Neutrophil (primary cell): ENCODE data around the gene DESI1.
"Not testable (repeated sequence)": the region's sequence is repeated elsewhere in the genome, so short reads cannot be mapped to it uniquely, and the experiment has no call there.

Experiments used
- H3K27ac ChIP-seq: fragments of 200-600 bp; sonication (generic); 2 replicates; pipeline ENCODE4 v1.5.1; 2016; ENCODE audit warnings: mild to moderate bottlenecking, moderate library complexity
- H3K27me3 ChIP-seq: fragments of 200-600 bp; sonication (generic); 2 replicates; pipeline ENCODE4 v1.6.0; 2016; ENCODE audit warnings: mild to moderate bottlenecking
- H3K36me3 ChIP-seq: fragments of 200-600 bp; sonication (generic); 2 replicates; pipeline ENCODE4 v1.5.1; 2017
- H3K4me1 ChIP-seq, 2 experiments: fragments of 200-600 bp in 1 of 2; sonication (generic) in 1 of 2; 1 replicate in 1 of 2; 2 replicates in 1 of 2; pipeline versions ENCODE4 v1.5.1 to v1.6.1; 2013 to 2016; ENCODE audit warnings: low read depth in 1 of 2, low read length in 1 of 2, mild to moderate bottlenecking in 1 of 2, moderate library complexity in 1 of 2; ENCODE audit not compliant: control insufficient read depth in 1 of 2, insufficient read depth in 1 of 2
- H3K4me3 ChIP-seq, 2 experiments: fragments of 200-600 bp in 1 of 2; sonication (generic) in 1 of 2; 1 replicate in 1 of 2; 2 replicates in 1 of 2; pipeline ENCODE4 v1.5.1; 2013 to 2016; ENCODE audit warnings: low read depth in 1 of 2, low read length in 1 of 2, mild to moderate bottlenecking in 1 of 2, moderate library complexity in 1 of 2
- H3K9me3 ChIP-seq: fragments of 200-600 bp; sonication (generic); 2 replicates; pipeline ENCODE4 v1.5.1; 2016
- TF ChIP-seq, protein P1 (sequence below): fragments of 200-600 bp; sonication (generic); IDR thresholded peaks from 2 replicates; pipeline ENCODE4 v1.5.1; 2016; ENCODE audit warnings: antibody characterized with exemption

Gene DESI1

DNA sequence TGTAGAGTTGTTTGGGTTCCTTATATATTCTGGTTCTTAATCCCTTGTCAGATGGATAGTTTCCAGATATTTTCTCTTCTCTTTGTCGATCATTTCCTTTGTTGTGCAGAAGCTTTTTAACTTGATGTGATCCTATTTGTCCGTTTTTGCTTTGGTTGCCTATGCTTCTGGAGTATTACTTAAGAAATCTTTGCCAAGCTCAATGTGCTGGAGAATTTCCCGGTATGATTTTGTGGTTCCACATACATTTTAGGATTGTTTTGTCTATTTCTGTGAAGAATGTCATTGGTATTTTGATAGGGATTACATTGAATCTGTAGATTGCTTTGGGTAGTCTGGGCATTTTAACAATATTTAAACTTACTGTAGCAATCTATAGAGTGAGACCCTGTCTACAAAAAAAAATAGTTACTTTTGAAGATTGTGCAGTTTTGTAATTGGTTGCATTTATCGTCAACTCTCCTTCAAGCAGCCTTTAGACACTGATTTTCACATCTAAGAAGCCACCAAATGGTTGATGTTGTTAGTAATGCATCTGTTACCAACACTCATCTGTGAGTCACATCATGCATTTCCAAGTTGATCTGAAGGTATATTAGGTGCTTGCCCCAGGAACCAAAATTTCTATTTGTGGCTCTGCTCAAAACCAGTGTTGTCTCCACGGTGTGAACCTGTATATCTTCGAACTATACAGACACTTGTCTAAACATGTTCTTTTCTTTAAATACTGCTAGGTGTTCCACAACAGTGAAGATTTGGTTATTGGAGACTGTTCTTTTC is 21.7 kb upstream of the DESI1 start:
- Histone ChIP-seq H3K9me3 (no peaks in the 10 kb centered on the region), H3K36me3 (peaks cover 79% of the 10 kb centered on the region), H3K27ac (no peak overlapping the region), H3K4me1 (no peaks in the 10 kb centered on the region), H3K27me3 (no peaks in the 10 kb centered on the region), H3K4me3 (no peak overlapping the region)
- TF ChIP-seq, protein P1, sequence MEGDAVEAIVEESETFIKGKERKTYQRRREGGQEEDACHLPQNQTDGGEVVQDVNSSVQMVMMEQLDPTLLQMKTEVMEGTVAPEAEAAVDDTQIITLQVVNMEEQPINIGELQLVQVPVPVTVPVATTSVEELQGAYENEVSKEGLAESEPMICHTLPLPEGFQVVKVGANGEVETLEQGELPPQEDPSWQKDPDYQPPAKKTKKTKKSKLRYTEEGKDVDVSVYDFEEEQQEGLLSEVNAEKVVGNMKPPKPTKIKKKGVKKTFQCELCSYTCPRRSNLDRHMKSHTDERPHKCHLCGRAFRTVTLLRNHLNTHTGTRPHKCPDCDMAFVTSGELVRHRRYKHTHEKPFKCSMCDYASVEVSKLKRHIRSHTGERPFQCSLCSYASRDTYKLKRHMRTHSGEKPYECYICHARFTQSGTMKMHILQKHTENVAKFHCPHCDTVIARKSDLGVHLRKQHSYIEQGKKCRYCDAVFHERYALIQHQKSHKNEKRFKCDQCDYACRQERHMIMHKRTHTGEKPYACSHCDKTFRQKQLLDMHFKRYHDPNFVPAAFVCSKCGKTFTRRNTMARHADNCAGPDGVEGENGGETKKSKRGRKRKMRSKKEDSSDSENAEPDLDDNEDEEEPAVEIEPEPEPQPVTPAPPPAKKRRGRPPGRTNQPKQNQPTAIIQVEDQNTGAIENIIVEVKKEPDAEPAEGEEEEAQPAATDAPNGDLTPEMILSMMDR: no peak

DNA sequence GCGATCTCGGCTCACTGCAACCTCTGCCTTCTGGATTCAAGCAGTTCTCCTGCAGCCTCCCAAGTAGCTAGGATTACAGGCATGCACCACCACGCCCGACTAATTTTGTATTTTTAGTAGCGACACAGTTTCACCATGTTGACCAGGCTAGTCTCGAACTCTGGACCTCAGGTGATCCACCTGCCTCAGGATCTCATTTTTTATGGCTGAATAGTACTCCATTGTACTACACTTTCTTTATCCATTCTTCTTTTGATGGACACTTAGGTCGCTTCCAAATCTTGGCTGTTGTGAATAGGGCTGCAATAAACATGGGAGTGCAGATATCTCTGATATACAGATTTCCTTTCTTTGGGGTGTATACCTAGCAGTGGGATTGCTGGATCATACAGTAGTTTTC is 21.0 kb upstream of the DESI1 start:
- H3K36me3 ChIP-seq: peaks cover 79% of the 10 kb centered on the region

DNA sequence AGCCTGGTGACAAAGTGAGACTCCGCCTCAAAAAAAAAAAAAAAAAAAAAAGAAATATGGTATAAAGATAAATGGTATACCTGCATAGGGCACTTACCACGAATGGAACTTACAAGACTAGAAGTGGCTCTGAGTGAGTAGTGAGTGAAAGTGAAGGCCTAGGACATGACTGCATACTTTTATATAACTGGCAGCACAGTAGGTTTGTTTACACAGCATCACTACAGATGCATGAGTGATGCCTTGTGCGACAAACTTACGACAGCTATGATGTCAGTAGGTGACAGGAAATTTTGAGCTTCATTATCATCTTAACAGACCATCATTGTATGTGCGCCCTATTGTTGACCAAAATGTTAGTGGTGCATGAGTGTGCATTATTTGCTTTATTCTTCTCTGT is 17.9 kb upstream of the DESI1 start:
- no peaks in the 10 kb centered on the region for H3K9me3 ChIP-seq
- no peaks in the 10 kb centered on the region for H3K4me1 ChIP-seq
- peaks cover 84% of the 10 kb centered on the region for H3K36me3 ChIP-seq
- no peak overlapping the region for H3K27ac ChIP-seq
- no peaks in the 10 kb centered on the region for H3K27me3 ChIP-seq
- H3K4me3 ChIP-seq: no peak overlapping the region
- TF ChIP-seq, protein P1: no peak

More for the DNA sequence above, 21.0 kb upstream of the DESI1 start:
- H3K9me3 ChIP-seq: no peaks in the 10 kb centered on the region
- TF ChIP-seq, protein P1: no peak
- no peak overlapping the region for H3K27ac ChIP-seq
- H3K4me1 ChIP-seq: no peaks in the 10 kb centered on the region
- no peak overlapping the region for H3K4me3 ChIP-seq
- H3K27me3 ChIP-seq: no peaks in the 10 kb centered on the region

DNA sequence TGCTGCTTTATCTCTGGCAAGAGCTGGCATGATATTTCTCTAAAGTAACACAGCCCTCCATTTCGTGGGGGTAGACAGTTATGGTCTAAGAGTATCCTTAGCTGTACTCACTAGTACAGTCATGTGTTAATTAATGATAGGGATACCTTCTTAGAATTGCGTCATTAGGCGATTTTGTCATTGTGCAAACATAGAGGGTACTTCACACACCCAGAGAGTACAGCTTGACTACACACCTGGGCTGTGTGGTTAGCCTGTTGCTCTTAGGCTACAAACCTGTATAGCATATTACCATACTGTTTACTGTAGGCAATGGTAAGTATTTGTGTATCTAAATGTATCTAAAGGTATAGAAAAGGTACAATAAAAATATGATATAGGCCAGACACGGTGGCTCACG is 17.3 kb upstream of the DESI1 start:
- Histone ChIP-seq H3K9me3 (no peaks in the 10 kb centered on the region), H3K4me1 (no peaks in the 10 kb centered on the region), H3K36me3 (peaks cover 86% of the 10 kb centered on the region), H3K27ac (no peak overlapping the region), H3K4me3 (no peak overlapping the region), H3K27me3 (no peaks in the 10 kb centered on the region)
- TF ChIP-seq, protein P1: no peak

DNA sequence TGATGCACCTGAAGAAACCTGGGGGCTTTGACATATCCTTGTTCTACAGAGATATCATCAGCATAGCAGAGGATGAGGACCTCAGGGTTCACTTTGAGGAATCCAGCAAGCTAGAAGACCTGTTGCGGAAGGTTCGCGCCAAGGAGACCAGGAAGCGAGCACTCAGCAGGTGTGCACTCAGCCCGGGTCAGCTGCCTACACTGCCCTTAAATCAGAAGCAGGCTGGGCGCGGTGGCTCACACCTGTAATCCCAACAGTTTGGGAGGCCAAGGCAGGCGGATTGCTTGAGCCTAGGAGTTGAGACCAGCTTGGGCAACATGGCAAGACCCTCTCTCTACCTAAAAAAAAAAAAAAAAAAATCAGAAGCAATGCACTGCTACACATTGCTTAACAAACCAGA is 16.8 kb upstream of the DESI1 start:
- H3K4me1 ChIP-seq, H3K27ac ChIP-seq, H3K9me3 ChIP-seq, H3K27me3 ChIP-seq, H3K4me3 ChIP-seq: not testable (repeated sequence)
- H3K36me3 ChIP-seq: peaks cover 82% of the 10 kb centered on the region

DNA sequence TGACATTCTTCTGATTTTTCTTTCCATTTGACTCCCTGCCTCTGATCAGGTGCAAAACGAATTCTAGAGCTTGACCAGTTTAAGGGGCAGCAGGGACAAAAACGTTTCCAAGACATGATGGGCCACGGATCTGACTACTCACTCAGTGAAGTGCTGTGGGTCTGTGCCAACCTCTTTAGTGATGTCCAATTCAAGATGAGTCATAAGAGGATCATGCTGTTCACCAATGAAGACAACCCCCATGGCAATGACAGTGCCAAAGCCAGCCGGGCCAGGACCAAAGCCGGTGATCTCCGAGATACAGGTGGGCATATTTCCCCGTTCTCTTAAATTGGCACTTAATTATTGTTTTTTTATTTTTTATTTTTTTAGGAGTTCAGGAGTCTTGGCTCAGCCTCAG is 15.6 kb upstream of the DESI1 start:
- Histone ChIP-seq H3K36me3 (peaks cover 79% of the 10 kb centered on the region), H3K4me3 (no peak overlapping the region), H3K27ac (no peak overlapping the region), H3K9me3 (no peaks in the 10 kb centered on the region), H3K4me1 (no peaks in the 10 kb centered on the region), H3K27me3 (no peaks in the 10 kb centered on the region)
- TF ChIP-seq, protein P1: no peak

DNA sequence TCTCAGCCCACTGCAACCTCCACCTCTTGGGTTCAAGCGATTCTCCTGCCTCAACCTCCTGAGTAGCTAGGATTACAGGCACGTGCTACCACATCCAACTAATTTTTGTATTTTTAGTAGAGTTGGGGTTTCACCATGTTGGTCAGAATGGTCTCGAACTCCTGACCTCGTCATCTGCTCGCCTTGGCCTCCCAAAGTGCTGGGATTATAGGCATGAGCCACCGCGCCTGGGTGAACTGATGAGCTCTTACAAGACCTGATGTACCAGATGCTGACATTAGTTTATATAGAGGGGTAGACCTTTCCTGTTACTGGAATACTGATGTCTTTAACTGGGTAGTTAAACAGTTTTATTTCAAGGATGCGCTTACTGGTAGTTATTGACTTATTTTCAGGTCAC is 13.8 kb upstream of the DESI1 start:
- H3K9me3 ChIP-seq, H3K27ac ChIP-seq, H3K4me1 ChIP-seq, H3K27me3 ChIP-seq, H3K4me3 ChIP-seq: not testable (repeated sequence)
- peaks cover 78% of the 10 kb centered on the region for H3K36me3 ChIP-seq

DNA sequence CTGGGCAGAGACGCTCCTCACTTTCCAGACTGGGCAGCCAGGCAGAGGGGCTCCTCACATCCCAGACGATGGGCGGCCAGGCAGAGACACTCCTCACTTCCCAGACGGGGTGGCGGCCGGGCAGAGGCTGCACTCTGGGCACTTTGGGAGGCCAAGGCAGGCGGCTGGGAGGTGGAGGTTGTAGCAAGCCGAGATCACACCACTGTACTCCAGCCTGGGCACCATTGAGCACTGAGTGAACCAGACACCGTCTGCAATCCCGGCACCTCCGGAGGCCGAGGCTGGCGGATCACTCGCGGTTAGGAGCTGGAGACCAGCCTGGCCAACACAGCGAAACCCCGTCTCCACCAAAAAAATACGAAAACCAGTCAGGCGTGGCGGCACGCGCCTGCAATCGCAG is 10.8 kb upstream of the DESI1 start:
- not testable (repeated sequence) for H3K9me3 ChIP-seq, H3K27me3 ChIP-seq, H3K4me3 ChIP-seq, H3K27ac ChIP-seq, H3K4me1 ChIP-seq
- H3K36me3 ChIP-seq: peaks cover 73% of the 10 kb centered on the region

DNA sequence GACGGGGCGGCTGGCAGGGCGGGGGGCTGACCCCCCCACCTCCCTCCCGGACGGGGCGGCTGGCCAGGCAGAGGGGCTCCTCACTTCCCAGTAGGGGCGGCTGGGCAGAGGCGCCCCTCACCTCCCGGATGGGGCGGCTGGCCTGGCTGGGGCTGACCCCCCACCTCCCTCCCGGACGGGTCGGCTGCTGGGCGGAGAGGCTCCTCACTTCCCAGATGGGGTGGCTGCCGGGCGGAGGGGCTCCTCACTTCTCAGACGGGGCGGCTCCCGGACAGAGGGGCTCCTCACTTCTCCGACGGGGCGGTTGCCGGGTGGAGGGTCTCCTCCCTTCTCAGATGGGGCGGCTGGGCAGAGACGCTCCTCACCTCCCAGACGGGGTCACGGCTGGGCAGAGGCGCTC is 10.3 kb upstream of the DESI1 start:
- not testable (repeated sequence) for H3K27ac ChIP-seq, H3K4me1 ChIP-seq, H3K9me3 ChIP-seq, H3K27me3 ChIP-seq, H3K4me3 ChIP-seq
- H3K36me3 ChIP-seq: peaks cover 69% of the 10 kb centered on the region
